GM19328 (cell line): ENCODE results near the gene GABBR2.

ENCODE experiments used
- ATAC-seq: cut with Tn5 transposase; IDR thresholded peaks from one replicate; pipeline ENCODE4 v1.9.1; 2021; ENCODE audit warnings: mild to moderate bottlenecking, moderate library complexity; ENCODE audit not compliant: unreplicated experiment

The GABBR2 gene

DNA sequence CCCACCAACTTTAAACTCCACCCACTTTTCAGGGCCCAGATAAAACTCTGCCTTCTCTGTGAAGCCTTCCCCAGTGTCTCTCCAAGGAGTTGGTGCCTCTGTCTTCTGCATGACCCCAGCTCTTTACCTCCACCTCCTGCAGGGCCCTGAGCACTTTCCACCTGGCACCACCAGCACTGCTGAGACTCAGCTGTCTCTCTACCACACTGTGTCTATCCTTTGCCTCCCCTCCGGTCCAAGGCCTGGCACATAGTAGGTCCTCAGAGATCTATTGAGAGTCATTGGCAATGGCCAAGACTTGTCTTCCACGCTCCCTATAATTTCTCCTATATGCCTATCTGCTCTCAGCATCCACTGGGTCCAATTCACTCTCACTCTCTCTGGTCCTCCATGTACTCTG, 12.9 kb upstream of the GABBR2 start:
- no peak for ATAC-seq

DNA sequence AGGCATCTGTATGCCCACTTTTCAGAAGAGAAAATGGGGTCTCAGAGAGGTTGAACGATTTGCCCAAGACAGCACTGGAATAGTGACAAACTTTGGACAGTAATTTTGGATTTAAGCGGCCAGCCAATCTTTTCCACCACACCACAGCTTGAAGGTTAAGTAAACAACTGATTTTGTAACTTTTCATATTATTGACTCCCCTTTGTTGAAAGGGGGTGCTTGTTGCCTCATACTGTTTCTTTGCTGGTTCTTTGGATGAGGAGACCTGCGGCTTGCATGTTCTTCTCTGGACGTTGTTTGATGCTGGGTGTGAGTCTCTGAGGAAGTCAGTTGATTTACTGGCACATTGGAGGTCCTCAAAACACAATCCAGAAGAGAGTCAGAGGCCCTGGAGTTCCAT, 11.7 kb upstream of the GABBR2 start:
- ATAC-seq: no peak

DNA sequence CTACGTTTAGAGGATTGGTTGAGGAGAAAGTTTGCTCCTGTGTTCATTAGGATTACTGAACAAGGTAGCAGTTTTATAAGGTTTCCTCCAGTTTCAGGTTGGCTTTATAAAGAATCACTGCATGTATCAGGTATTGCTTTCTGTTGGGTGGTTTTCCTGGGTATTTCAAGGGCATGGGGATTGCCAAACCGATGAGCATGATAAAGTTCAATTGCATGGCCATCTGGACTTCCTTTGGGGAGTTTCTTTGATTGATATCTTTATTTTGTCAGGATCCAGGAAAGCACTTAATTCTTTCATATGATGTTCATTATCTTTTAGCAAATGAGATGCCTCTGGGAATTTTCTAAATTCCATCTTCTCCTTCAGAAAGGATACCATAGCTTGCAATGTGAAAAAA, 10.3 kb upstream of the GABBR2 start:
- ATAC-seq: no peak

DNA sequence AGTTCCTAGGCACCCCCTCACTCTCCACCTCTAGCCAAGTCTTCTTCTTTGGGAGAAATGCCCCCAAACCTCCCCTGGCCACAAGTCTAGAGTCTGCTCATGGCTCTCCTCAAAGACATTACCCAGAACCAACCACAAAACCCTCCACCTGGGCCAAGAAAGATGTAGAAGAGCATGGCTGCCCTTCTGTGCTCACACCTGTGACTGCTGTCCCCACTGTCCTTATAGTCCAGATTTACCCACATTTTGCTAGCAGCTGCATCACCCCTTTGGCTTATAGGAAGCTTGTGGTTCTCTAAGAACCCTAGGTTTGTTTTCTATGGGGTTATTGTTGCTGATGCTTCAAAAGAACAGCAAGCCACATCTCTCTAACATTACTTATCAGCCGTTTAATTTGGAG, 6.1 kb upstream of the GABBR2 start:
- no peak for ATAC-seq

DNA sequence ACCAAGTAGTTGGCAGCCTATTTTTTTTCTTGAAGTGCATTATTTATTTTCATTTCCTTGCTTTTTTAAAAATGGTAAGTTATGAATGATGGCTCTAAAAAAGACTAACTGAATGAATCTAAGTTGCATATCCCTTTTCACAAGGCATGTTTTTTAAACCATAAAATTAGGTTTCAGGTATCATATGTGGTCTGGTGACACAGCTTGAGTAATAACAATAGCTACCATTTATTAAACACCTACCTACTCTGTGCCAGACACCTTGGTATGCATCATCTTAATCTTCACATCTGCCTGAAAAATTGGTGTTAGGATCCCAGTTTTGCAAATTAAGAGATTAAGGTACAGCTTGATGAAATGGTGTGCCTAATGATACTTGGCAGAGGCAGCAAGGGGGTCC, 4.3 kb upstream of the GABBR2 start:
- ATAC-seq: no peak

DNA sequence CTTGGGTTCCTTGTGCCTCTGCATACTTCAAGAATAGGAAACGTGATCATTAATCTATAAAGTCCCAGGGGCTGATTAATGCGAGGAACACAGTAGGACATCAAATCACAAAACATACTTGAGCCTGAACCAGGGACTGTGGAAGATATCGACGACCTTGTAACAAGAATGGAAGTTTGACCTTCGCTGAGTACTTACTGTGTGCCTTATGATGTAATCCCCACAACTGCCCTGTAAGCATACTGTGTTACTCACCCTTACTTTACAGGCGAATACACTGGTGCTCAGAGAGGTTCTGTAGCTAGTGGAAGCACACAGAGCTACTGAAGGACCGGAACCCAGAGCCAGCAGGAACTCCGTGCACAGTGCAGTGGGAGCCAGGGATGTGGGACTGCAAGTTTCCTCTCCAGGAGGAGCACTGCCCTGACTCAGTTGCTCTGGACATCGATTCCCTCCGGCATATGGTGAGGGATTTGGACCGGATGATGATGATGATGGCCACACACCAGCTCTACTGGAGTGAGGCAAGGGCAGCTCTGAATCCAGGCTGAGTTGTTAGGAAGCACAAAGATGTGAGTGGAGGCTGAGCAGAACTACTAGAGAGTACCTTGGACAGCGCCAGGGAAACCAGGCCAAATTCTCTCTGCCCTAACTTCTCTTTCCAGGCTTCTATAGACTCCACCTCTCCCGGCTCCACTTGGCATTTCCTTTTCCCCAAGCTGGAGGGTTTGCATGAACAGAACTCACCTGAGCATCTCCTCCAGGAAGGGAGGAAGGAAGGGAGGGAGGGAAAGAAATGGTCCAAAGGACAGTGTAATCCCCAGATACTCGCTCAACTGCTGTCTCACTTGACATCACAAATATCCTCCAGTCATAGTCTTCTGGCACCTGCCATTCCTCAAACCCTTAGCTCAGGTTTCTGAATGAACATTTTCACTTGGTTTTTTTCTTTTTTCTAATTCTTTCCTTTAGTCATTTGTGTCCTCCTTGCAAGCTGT, 1.5 kb upstream of the GABBR2 start:
- ATAC-seq: no peak

DNA sequence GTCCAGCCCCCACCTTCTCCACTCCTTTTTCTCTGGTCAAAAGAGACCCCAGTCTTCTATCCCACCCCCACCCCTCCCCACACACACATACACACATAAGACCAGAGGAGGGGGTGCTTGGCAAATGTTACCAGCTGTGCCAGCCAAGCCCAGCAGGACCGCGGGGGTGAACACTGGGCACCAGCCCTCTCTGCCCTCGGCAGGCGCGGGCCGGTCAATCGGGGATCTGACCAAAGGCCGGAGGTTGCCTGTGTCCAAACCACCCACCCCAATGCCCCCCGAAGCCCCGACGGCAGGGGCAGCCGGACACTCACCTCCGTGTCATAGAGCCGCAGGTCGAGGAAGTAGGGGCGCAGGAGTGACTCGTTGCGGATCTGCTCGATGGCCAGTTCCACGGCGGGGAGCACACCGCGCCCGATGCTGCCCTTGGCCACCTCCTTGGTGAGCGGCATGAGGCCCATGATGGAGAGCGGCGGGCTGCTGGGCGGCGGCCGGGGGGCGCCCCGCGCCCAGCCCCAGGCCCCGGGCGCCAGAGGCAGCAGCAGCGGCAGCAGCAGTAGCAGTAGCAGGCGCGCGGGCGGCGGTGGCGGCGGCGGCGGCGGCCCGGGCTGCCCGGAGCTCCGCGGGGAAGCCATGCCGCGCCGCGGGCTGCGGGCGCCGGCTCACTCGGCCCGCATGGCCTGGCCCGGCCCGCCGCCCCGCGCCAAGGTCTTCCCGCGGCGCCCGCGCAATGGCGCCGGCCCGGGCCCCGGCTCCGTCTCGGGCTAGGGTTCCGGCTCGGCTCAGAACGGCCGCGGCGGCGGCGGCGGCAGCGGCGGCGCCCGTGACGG, 417 bp downstream of the GABBR2 start:
- ATAC-seq: no peak

DNA sequence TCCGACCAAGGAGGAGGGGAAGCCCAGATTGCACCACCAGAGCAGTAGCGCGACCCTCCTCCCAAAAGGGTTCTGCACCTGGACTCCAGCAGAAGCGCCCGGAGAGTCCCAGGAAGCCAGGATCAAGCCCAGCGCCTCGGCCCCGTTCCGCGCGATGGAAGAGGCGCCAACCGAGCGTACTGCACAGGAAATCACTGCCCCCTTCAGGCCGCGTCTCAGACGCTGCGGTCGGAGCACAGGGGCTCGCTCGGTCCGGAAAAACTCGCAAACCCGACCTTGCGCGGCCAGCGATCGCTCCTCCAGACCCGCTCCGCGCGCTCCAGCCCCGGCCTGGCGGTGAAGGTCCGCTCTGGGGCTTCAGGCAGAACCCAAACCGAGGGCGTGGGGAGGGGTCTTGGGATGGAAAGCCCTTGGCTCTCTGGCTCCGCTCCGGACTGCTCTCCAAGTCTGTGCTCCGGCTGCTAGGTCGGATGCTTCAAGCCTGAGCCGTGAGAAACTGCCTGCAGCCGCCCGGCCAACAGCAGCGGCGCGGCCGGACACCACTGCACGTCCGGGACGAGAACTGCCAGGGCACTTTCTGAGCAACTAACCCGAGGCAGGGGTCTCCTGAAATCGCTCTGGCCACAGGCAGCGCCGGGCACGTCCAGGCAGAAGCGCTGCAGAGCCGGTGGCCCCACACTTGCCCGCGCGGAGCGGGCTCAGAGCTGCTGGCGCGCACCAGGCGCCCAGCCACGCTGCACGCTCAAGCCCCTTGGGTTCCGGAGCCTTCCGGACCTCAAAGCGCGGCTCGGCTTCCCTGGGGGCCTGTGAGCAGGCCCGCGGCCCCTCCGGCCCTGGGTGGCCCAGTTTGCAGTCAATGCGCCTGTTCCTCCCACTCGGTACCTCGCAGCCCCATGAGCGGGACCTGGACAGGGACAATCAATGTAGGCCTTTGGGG, 1.3 kb downstream of the GABBR2 start:
- ATAC-seq: no peak

DNA sequence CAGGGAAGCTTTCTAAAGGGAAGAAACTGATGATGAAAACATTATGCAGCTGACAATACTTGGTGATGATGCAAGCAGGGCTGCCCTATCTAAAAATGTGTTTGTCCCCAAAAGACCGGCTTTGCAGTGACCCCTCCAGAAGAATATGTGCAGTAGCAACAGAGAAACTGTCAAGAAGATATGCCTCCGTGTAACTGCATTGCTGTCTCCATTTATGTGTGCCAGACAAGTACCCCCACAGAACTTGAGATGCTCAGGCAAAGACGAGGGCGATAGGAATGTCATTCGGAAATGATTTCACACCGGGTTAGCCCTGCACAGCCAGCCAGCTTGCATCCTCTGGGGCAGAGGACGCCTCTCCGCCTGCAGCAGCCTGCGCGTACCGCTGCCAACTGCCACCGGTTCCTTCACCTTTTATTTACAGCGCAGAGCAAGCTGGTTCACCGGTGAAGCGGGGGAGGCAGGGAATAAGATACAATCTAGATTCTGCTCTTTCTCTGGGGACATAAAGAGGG, 2.0 kb downstream of the GABBR2 start:
- ATAC-seq: no peak

DNA sequence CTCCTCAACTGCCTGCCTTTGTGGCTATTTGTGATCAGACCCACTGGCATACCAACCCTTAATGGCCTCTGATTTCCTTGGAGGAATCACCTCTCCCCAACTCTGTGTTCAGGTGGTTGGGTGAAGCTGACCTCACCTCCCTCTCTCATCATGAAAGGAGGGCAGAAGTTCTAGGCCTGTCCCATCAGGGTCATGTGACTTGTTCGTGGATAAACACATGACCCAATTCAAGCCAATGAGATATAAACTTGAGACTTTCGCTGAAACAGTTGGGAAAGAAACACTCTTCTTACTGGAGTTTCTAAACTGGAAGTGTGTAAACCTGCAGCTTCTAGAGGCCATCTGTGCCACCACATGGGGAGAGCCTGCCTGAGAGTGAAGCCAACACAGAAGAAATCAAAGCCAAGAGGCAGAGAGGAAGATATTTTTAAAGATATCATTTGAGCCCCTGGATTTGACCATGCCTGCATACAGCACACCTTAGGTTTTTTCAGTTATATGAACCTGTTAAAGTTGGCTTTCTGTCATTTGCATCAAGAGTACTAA, 5.8 kb downstream of the GABBR2 start:
- ATAC-seq: no peak

DNA sequence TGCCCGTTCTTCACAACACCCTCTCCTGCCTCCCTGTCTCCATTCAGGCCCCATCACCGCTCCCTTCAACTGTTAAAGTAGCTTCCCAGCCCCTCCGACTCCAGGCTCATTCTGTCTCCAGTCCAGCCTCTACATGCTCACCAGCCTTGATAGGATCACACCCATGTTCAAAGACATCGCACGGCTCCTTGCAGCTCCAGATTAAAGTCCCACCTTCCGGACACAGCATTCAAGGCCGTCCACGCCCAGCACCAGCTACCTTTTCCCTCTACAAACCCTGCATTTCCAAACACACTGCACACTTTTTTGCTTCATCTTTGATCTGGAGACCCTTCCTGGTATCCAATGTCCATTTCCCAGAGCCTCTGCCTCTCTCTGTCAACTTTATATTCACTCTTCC, 6.4 kb downstream of the GABBR2 start:
- ATAC-seq: no peak

DNA sequence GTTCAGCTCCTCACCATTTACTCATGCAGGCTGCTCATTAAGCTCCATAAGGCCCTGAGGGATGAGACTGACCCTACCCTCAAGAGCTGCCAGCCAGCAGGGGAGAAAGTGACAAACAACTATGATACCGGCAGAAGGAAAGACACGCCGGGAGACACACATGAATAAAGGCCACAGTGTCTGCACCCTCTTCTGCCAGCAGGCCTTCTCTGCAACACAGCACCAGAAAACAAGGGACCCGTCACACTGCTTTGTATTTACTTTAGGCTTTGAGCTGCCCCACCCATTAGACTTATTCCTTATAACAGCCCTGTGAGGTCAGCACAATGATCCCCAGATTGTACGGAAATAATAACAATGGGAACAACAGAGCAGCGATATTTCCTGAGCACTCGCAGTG, 7.2 kb downstream of the GABBR2 start:
- no peak for ATAC-seq

DNA sequence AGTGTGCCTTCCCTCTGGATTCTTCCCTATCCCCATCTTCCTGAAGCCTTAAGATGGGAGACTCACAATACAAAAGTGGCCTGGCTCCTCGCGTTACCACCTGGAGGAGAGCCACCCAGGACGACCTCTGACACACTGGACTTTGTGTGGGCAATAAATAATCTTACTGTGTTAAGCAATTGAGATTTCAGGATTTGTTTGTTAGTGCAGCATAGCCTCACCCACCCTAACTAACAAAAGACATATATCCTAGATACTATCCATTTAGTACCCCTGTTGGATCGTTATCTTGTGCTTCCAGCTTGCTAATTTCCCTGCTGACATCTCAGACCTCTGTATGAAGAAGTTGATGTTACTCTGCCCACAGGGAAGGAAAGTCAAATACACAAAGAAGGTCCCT, 7.9 kb downstream of the GABBR2 start:
- ATAC-seq: no peak

DNA sequence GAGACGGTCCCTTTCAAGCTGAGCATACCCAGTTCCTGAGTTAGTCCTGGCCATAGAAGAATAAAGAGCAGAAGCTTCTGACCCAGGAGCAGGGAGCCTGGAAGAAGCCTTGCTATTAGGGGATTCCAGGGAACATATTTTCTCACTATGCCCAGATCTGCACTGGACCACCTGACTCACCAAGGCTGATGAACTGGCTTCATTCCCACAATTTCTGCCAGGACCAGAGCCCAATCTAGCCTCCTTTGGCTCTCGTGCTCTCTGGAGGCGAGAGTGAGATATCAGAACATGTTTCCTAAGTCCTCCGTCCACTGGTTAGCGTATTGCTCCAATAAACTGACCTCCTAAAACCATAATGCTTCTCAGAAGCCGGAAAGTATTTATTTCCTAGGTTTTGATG, 9.9 kb downstream of the GABBR2 start:
- ATAC-seq: no peak

DNA sequence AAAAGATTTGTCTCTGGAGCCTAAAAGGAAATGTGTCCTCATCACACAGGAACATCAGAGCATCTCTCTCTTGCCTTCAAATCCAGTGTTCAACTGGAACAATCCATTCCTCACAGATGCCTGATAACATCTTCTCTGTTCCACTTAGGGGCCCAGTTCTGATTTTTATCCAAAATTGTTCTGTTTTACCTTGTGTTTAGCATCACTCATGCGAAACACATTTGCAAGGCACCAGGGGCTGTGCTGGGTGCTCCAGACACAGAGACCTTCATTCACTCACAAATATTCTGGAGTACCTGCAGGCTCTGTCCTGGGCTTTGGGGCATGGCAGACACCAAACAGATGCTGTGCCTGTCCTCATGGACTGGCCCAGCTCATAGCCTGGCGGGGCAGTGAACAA, 13.8 kb downstream of the GABBR2 start:
- no peak for ATAC-seq

DNA sequence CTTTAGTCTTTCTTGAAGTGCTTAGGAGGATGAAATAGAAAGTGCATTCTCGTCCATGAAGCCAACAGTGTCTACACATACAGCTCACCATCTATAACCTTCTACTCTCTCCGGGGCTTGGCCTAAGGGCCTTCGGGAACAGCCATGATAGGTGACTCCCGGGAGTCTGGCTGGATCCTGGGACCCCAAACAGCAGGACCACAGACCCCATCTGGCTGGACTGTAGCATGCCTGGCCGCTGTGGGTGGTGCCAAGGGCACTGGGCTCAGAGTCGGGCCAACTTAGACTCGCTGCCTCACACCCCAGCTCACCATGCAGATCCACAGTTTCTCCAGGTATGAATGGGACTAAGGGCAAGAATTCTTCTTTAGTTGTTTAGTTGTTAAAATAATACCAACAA, 16.3 kb downstream of the GABBR2 start:
- ATAC-seq: no peak

DNA sequence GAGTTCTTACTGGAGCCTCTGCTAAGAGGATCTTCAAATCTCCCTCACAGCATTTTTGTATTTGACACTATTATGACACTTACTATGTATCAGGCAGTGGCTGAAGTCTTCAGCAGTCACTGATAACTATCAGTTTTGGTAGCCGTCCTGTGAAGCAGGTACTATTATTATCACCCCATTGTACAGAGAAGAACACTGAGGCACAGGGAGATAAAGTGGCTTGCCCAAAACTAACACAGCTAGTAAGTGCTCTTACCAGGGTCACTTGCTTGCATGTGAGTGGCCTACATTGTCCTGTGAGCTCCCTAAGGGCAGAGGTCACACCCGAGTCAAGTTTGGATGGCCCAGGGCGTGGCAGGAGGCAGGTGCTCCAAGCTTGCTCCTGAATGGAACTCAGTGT, 16.8 kb downstream of the GABBR2 start:
- no peak for ATAC-seq

DNA sequence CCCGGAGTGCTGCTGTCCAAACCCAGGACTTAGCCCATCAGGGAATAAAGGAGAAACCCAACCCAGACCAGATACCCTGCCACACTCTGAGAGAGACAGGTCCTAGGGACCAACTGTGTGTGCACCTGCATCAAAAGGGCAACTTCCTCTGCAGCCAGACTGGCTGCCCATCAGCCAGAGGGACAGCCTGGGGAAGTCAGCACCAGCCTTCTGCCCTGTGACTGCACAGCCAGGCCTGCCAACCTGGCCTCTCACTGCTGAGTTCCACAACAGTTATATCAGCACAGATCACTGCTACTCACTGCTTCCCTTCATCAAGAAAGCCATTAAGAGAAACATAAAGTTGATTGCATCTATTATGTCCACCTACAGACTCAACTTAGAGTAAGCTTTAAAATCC, 18.0 kb downstream of the GABBR2 start:
- ATAC-seq: no peak

DNA sequence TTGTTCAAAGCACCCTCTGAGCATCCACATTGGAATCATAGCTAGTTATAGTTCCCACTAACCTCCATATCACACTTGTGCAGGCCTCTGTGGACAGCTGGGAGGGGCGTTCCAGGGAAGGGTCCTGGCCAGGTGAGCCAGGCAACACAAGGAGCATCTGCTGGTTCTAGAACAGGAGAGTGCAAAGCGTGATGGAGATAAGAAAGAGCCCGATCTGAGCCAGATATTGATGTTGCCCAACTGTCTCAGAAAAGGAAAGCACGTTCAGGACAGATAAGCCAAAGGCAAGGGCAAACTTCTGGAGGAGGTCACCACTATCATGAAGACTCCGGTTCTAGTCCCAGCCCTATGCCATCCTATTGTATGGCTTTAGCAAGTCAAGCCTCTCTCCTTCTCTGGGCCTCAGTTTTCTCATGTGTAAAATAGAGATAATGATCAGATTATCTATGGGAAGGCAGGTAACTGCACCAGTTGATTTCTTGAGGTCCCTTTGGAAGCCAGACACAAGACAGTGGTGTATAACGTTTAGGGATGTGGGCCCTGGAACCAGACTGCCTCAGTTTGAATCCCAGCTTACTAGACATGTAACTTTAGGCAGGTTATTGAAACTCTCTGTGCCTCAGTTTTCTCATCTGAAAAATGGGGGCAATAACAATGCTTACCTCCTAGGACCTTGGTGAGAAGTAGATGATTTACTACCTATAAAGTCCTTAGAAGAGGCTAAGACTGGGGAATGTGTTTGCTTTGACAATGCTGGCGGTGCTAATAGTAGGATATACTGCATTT, 19.8 kb downstream of the GABBR2 start:
- no peak for ATAC-seq

DNA sequence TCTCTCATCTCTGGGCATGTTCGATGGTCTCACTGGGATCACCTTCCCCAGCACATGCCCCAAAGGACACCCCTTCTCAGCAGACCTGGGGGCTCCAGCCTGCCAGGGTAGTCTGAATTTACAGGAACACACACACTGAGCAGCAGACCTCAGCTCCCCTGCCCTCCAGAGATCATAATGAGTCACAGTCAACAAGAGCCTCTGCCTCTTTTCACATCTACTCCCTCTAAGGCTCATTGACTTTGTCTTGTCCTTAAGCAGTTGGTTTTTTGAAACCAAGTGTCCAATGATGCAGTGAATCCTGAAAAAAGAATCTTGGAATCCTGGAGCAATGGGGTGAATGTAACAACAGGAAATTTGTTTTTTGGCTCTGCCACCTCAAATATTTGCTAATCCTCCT, 20.8 kb downstream of the GABBR2 start:
- ATAC-seq: no peak
